Measurements from ENCODE around the gene SAG.

Gene SAG
- total RNA-seq: 0.24 to 0.35 reads per million in 2 donors

DNA sequence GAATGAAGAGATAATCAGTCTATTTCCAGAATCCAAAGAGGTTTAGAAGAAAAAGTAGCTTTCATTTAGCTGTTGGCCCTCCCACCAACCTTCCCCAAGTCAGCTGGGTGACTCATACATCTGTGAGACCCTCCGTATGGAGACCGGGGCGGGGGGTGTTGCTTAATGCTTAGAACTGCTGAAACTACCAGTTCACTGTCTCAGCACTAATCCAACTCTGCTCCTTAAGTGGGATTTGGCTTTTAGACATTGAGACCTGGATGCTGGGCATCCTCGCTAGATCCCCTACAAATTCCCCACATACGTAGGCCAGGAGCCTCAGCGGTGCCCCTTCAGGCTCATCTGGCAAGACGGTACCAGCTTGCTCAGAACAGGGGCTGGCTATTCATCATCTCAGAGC lies at the start of gene SAG:
SAG (plus strand) TSS at position 252 of the 400 bp plus-strand sequence. CDS start 1,374 bp downstream, outside the sequence.
- no peak for DNase-seq

DNA sequence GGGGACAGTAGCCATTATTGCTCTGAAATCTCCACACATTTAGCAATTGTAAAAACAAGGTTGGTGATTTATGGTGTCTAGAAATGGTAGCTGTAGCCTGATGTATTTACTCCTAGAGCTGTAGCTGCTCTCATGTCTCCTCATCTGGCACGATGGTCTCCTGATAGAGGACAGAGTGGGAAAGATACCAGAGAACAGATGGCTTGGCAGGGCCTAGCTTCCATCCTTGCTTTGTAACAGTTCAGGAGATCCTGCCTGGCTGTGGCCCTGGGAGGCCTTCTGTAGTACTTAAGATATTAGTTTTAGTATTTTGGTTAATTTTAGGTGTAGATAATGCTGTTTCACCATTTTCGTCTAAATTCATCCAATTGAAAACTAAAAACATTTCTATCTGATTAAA lies 49.4 kb upstream of the SAG start:
- DNase-seq: no peak

- DNase-seq: no peak
These were observed 47.9 kb upstream of the SAG start for GRCh38 chr2:233259730-233260129.

DNA sequence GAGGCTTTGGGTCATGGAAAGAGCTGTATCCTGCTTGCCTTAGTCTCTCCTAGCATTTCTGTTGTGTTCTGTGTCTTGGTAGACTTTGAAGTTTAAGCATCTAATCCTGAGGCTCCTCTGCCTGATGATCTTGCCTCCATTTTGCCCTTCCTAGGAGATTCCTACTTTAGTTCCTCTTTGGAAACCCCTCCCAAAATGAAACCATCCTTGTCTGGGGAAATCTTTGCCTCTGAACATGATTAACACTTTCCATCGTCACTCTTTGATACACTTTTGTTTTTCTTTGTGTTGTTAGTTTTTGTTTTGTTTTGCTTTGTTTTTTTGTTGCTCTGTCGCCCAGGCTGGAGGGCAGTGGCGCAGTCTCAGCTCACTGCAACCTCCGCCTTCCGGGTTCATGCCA lies 47.0 kb upstream of the SAG start:
- DNase-seq: no peak

DNA sequence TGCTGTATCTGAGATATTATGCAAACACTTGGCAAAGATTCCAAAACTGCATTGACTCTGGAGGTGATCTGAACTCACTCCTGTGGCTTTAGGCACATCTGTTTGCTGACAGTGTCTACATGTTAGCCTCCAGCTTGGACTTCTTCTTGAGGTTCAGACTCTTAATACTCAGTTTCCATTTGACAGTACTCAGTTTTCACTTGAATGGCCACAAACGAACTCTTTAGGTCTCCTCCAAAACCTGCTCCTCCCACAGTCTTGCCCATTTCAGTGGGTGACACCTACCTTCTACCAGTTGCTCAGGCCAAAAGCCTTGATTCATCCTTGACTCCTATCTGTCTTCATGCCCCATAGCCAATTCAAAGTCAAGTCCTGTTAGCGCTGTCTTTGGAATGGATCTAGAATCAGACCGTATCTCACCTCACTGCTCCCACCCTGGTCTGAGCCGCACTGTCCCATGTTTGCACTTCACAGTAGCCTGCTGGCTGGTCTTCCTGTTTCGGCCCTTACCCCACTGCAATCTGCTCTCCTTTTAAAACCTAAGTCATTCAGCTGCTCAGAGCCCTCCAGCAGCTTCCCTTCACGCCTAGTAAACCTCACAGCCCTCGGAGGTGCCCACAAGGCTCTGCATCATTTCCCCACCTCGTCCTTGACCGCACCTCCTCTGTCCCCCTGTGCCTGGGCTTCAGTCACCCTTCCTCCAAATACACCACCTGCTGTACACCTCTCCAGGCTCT lies 45.6 kb upstream of the SAG start:
- DNase-seq: no peak

- DNase-seq: no peak
These were observed 45.1 kb upstream of the SAG start for GRCh38 chr2:233262562-233262961.

DNA sequence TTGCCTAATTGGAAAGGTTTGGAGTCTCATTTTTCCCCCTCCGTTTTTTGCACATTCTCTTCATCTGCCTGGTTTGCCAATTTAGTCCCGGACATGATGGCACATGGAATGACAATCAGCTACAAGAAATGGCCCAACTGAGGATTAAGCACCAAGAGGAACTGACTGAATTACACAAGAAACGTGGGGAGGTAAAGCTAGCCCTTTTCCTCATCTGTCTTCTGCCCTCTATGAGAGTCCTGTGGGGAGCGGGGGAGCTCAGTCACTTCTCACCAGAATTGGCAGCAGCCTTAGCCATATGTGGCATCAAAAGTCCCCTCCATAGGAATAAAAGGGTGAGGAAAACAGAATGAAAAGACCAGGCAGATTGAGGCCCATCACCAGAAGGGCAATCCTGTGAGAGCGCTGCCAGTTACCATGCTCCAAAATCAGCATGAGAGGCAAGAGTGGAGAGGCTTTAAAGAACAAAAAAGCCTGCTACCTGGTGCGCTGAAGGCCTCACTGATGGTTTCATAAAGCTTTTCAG lies 44.5 kb upstream of the SAG start:
- no peak for DNase-seq

GRCh38 chr2:233264667-233265066 lies 42.9 kb upstream of the SAG start:
- no peak for DNase-seq

GRCh38 chr2:233265899-233266431 lies 41.7 kb upstream of the SAG start:
- no peak for DNase-seq

DNA sequence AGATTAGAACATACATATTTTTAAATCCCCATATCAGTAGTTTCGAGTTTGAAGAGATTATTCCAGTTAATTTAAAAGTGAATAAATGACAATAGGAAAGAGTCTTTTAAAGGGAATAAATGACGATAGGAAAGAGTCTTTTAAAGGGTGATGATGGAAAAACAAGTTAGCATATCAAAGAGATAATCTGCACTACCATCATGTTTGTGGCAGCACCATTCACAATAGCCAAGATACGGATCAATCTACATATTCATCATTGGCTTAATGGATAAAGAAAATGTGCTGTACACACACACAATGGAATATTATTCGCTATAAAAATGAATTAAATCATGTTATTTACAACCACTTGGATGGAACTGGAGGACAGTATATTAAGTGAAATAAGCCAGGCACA lies 41.1 kb upstream of the SAG start:
- DNase-seq: no peak

GRCh38 chr2:233267516-233268245 lies 39.9 kb upstream of the SAG start:
- DNase-seq: peak; percentile 74

DNA sequence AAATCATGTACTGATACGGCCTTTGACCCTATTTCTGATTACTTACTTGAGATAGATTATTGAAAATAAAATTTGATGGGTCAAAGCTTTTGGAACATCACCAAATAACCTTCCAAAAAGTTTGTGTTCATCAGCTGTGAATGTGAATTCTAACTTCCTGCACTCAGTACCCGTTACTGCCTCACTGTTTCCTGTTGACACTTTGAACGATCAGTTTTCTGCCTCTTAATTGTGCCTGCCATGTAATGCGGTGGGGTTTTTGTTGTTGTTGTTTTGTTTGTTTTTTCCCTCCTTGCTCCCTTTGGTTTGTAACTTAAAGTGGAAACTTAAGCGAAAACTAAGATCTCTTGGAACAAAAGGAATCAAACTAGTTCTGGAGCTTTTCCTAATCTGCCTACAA lies 37.2 kb upstream of the SAG start:
- no peak for DNase-seq

- DNase-seq: no peak
These were observed 36.7 kb upstream of the SAG start for GRCh38 chr2:233270951-233271350.

DNA sequence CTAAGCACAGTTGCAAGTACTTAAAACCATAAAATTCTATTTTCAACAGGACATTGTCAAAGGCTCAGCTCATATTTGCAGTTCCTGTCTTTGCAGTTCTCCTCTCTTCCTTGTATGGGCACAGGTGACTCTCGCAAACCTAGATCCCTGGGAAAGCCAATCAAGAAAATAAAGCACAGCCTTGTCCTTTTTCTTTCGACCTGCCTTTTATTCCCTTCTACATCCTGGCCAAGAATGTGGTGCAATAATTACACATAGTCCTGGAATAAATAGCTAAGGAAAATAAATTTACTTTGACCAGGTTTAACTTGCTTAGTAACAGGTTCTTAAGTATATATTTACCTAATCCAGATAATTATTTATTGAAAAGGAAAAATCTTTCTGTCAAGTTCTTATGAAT lies 35.9 kb upstream of the SAG start:
- DNase-seq: no peak

- no peak for DNase-seq
These were observed 34.5 kb upstream of the SAG start for GRCh38 chr2:233273120-233273519.

DNA sequence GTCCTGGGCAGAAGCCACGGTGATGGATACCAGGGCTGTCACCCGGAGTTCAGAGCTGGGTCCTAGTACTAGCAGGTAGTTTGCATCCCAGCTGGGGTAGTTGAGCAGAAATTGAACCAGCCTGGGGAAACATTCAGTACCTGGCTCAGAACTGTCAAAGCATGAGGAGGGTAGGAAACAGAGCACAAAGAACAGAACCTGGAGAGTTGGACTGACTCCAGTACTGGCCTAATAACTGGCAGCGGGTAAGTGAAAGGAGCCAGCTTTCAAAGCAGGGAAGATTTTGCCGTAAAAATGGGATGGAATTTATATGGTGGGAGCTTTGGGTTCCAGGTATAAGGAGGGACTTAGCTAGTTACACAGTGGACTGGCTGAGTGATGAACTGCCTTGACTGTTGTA lies 32.4 kb upstream of the SAG start:
- no peak for DNase-seq

GRCh38 chr2:233278921-233279320 lies 28.7 kb upstream of the SAG start:
- DNase-seq: no peak

DNA sequence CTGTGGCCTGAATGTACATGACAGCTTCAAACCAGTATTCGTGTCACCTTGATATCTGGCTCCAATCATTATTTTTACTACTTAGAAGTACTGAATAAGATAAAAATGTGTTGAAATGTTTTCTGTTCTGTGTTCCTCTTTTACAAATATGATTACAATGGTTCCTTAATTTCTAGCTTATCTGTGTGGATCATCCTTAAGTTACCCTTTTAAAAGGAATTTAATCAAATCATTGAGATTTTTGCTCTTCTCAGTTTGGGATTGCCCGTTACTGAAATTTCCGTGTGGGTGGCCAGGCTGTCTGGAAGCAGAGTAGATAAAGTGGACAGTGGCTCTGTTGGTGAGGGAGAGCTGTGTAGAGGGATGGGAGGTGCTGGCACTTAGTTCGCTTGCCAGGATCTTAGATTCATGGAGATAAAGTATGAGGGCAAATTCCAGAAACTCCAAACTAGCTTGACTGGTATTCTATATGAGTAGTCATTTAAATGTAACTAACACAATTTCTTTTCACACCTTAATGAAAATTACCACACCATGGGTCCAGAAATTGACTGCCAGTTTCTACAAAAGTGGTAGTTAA lies 27.4 kb upstream of the SAG start:
- no peak for DNase-seq

GRCh38 chr2:233281553-233281952 lies 26.1 kb upstream of the SAG start:
- DNase-seq: no peak

DNA sequence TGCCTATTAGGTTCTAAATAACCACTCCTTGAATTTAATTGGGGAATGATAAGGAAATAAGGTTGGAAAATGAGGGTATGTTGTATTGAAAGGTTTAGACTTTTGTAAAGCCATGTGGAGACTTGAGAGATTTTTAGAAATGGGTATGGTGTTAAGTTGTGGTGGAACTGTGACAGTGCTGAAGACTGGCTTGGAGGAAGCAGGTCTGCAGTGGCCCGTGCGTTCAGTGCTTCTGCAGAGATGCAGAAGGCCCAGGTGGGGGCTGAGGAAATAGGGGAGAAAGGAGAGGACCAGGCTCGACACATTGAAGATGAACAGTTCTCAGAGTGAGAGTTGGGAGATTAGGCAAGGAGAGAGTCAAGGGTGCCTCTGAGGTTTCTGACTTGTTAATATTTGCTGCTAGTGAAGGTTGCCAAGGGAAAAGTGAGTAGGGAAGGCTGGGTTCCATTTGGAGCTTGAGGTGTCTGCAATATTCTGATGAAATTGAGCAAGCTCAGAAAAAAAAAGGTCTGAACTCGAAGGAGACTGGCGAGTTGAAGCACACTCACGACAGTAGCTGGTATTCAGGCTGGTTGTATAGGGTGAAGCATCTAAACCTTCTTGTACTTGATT lies 25.5 kb upstream of the SAG start:
- DNase-seq: no peak

- no peak for DNase-seq
These were observed 21.7 kb upstream of the SAG start for GRCh38 chr2:233285921-233286320.

GRCh38 chr2:233287871-233288270 lies 19.7 kb upstream of the SAG start:
- no peak for DNase-seq

GRCh38 chr2:233288663-233289062 lies 19.0 kb upstream of the SAG start:
- DNase-seq: no peak

All from T-helper 9 cell (primary cell).